Measurements from ENCODE around the gene PTPRF. TPM values are rescaled to one million over a fixed set of nuclear protein-coding genes. Genes with fewer than 3 reads are reported as not detected.

The PTPRF gene
- total RNA-seq, 6 experiments from 2014 or later, result 97.1 to 252 (median 160) TPM

DNA sequence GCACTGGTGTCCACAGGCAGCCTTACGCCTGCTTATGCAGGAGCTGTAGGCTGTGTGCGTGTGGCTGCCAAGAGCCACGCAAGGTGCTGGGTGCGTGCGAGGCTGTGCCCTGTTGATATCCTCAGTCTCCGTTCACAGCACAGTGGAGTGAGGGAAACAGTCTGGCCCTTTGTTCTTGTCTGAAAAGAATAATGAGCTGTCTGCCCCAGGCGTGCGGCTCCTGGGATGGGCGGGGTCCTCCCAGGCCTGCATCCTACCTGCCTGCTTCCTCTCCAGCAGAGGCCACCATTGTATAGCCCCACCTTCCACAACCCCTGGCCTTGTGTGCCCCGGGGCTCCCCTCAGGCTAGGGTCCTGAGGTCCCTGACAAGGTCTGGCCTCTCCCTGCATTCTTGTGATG lies 72.3 kb downstream of the PTPRF start:
- H3K27ac ChIP-seq, result no peak overlapping the region
- H3K27me3 ChIP-seq, result no peaks in the 10 kb centered on the region
- intact Hi-C loops (cut with DNase I), result no loop called here
- no peak overlapping the region for H3K4me3 ChIP-seq
- H3K36me3 ChIP-seq, result peaks cover 0 to 52% (median 18%) of the 10 kb centered on the region in 4 donors
- WGBS (ENCODE audit: insufficient coverage, low coverage, low lambda C conversion rate, missing lambda C conversion rate), result 67% methylated on average over 1 of the region's 10 CpGs
- ATAC-seq (no peak), DNase-seq (no peak)
- no peak for TF ChIP-seq POLR2A (IDR thresholded peaks at IDR 0.05)
- TF ChIP-seq, protein P1, sequence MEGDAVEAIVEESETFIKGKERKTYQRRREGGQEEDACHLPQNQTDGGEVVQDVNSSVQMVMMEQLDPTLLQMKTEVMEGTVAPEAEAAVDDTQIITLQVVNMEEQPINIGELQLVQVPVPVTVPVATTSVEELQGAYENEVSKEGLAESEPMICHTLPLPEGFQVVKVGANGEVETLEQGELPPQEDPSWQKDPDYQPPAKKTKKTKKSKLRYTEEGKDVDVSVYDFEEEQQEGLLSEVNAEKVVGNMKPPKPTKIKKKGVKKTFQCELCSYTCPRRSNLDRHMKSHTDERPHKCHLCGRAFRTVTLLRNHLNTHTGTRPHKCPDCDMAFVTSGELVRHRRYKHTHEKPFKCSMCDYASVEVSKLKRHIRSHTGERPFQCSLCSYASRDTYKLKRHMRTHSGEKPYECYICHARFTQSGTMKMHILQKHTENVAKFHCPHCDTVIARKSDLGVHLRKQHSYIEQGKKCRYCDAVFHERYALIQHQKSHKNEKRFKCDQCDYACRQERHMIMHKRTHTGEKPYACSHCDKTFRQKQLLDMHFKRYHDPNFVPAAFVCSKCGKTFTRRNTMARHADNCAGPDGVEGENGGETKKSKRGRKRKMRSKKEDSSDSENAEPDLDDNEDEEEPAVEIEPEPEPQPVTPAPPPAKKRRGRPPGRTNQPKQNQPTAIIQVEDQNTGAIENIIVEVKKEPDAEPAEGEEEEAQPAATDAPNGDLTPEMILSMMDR (IDR thresholded peaks at IDR 0.05), result no peak
- H3K9me3 ChIP-seq, result no peaks in the 10 kb centered on the region
- H3K4me1 ChIP-seq, result no peaks in the 10 kb centered on the region

DNA sequence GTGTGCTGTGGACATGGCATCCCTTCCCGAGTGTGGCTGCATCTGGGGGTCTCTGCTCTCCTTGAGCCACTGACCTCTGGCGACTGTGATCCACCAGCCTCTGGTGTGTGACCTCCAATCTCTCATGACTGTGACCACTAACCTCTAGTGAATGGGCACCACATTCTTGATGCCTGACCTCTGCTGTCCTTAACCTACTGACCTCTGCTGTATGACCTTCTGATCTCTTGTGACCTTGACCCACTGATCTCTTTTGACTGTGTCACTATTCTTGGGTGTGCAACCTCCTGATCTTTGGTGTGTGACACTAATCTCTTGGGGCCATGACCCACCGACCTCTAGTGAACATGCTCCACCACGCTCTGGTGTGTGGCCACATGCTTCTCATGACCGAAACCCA lies 73.5 kb downstream of the PTPRF start:
- no peak for ATAC-seq
- intact Hi-C loops (cut with DNase I), result no loop called here
- H3K4me3 ChIP-seq, result no peak overlapping the region
- H3K9me3 ChIP-seq, result no peaks in the 10 kb centered on the region
- DNase-seq, result no peak
- no peaks in the 10 kb centered on the region for H3K27me3 ChIP-seq
- H3K36me3 ChIP-seq, result peaks cover 0 to 56% (median 21%) of the 10 kb centered on the region in 4 donors
- no peak for TF ChIP-seq POLR2A (IDR thresholded peaks at IDR 0.05)
- TF ChIP-seq, protein P1 (IDR thresholded peaks at IDR 0.05), result no peak
- WGBS (ENCODE audit: insufficient coverage, low coverage, low lambda C conversion rate, missing lambda C conversion rate), result 95% methylated on average over 3 of the region's 5 CpGs
- no peak overlapping the region for H3K27ac ChIP-seq
- no peaks in the 10 kb centered on the region for H3K4me1 ChIP-seq

DNA sequence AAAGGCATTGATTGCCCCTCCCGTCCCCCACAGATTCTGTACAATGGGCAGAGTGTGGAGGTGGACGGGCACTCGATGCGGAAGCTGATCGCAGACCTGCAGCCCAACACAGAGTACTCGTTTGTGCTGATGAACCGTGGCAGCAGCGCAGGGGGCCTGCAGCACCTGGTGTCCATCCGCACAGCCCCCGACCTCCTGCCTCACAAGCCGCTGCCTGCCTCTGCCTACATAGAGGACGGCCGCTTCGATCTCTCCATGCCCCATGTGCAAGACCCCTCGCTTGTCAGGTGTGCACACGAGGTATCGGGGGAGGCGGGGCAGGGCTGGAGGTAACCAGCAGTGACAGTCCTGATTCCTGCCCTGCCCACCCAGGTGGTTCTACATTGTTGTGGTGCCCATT lies 74.5 kb downstream of the PTPRF start:
- WGBS (ENCODE audit: insufficient coverage, low coverage, low lambda C conversion rate, missing lambda C conversion rate), result no CpG with 5 or more reads among the region's 18 CpGs
- Histone ChIP-seq H3K4me3 (no peak overlapping the region), H3K9me3 (no peaks in the 10 kb centered on the region), H3K27me3 (no peaks in the 10 kb centered on the region), H3K27ac (no peak overlapping the region), H3K36me3 (peaks cover 0 to 62% (median 27%) of the 10 kb centered on the region in 4 donors), H3K4me1 (no peaks in the 10 kb centered on the region)
- intact Hi-C loops (cut with DNase I), result no loop called here
- TF ChIP-seq POLR2A (IDR thresholded peaks at IDR 0.05), result no peak
- TF ChIP-seq, protein P1 (IDR thresholded peaks at IDR 0.05), result no peak
- ATAC-seq, result no peak
- DNase-seq, result no peak

DNA sequence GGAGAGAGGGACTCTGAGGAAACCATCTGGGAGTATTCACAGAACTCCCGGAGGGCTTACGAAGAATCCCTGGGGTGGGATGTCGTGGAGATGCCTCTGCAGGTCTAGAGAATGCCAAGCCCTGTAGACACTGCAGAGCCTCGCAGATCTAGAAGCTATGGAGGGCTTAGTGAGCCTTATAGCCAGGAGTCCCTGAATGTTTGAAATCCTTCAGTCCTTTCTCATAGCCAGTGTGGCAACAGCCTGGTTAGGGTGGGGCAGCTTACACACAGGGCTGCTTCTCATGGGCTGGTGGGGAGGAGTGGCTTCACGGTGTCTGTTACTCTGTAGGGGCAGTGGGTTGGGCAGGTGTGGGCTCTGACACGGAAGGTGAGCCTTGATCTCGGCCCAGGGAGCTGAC lies 75.1 kb downstream of the PTPRF start:
- H3K4me1 ChIP-seq, result no peaks in the 10 kb centered on the region
- no peak overlapping the region for H3K4me3 ChIP-seq
- no peaks in the 10 kb centered on the region for H3K9me3 ChIP-seq
- TF ChIP-seq POLR2A (IDR thresholded peaks at IDR 0.05), result no peak
- TF ChIP-seq, protein P1 (IDR thresholded peaks at IDR 0.05), result no peak
- WGBS (ENCODE audit: insufficient coverage, low coverage, low lambda C conversion rate, missing lambda C conversion rate), result no CpG with 5 or more reads among the region's 7 CpGs
- ATAC-seq (no peak), DNase-seq (no peak)
- intact Hi-C loops (cut with DNase I), result no loop called here
- peaks cover 0 to 67% (median 27%) of the 10 kb centered on the region in 4 donors for H3K36me3 ChIP-seq
- H3K27me3 ChIP-seq, result no peaks in the 10 kb centered on the region
- H3K27ac ChIP-seq, result no peak overlapping the region

GRCh38 chr1:43606624-43607023 lies 75.9 kb downstream of the PTPRF start:
- Histone ChIP-seq H3K27me3 (no peaks in the 10 kb centered on the region), H3K4me1 (no peaks in the 10 kb centered on the region), H3K9me3 (no peaks in the 10 kb centered on the region), H3K4me3 (no peak overlapping the region), H3K27ac (no peak overlapping the region), H3K36me3 (peaks cover 0 to 70% (median 27%) of the 10 kb centered on the region in 4 donors)
- no peak for TF ChIP-seq POLR2A (IDR thresholded peaks at IDR 0.05)
- TF ChIP-seq, protein P1 (IDR thresholded peaks at IDR 0.05), result no peak
- intact Hi-C loops (cut with DNase I), result no loop called here
- no peak for ATAC-seq
- no peak for DNase-seq
- 92% methylated on average over 5 of the region's 13 CpGs for WGBS (ENCODE audit: insufficient coverage, low coverage, low lambda C conversion rate, missing lambda C conversion rate)
